OCI-LY1 (cell line): ENCODE measurements around the gene MYO1E.

ENCODE experiments used
- H2AFZ ChIP-seq: fragments of 200-600 bp; sonication (generic), shearing (Covaris generic); 2 replicates; pipeline ENCODE4 v1.6.0; 2014; ENCODE audit warnings: antibody characterized with exemption, mild to moderate bottlenecking, low read length
- H3F3A ChIP-seq: fragments of 200-600 bp; sonication (generic), shearing (Covaris generic); 2 replicates; pipeline ENCODE4 v1.6.0; 2014; ENCODE audit warnings: mild to moderate bottlenecking, antibody characterized with exemption, low read length, moderate library complexity; ENCODE audit not compliant: insufficient read depth
- H3K27ac ChIP-seq: fragments of 200-600 bp; sonication (generic); 2 replicates; pipeline ENCODE4 v1.5.1; 2014; ENCODE audit warnings: low read length, mixed run types, mild to moderate bottlenecking, low read depth; ENCODE audit not compliant: poor library complexity, severe bottlenecking
- H3K27me3 ChIP-seq: fragments of 200-600 bp; sonication (generic); 2 replicates; pipeline ENCODE4 v1.6.0; 2014; ENCODE audit warnings: antibody characterized with exemption, mild to moderate bottlenecking, low read length, moderate library complexity; ENCODE audit not compliant: insufficient read depth
- H3K36me3 ChIP-seq: fragments of 200-600 bp; sonication (generic); 2 replicates; pipeline ENCODE4 v1.6.1; 2014; ENCODE audit warnings: mild to moderate bottlenecking, antibody characterized with exemption, low read length, moderate library complexity, mixed read lengths; ENCODE audit not compliant: insufficient read depth
- H3K4me1 ChIP-seq: fragments of 200-600 bp; sonication (generic); 2 replicates; pipeline ENCODE4 v1.5.1; 2014; ENCODE audit warnings: mild to moderate bottlenecking, low read length, moderate library complexity; ENCODE audit not compliant: insufficient read depth, severe bottlenecking
- H3K4me2 ChIP-seq: fragments of 200-600 bp; sonication (generic), shearing (Covaris generic); 2 replicates; pipeline ENCODE4 v1.6.1; 2014; ENCODE audit warnings: low read length
- H3K4me3 ChIP-seq: fragments of 200-600 bp; sonication (generic); 2 replicates; pipeline ENCODE4 v1.5.1; 2014; ENCODE audit warnings: low read length, low read depth, mild to moderate bottlenecking, mixed read lengths; ENCODE audit not compliant: poor library complexity, severe bottlenecking
- H3K79me2 ChIP-seq: fragments of 200-600 bp; shearing (Covaris generic); 2 replicates; pipeline ENCODE4 v1.6.1; 2016; ENCODE audit warnings: mixed run types, low read length, mixed read lengths; ENCODE audit not compliant: insufficient read depth
- H3K9ac ChIP-seq: fragments of 200-600 bp; sonication (generic), shearing (Covaris generic); 2 replicates; pipeline ENCODE4 v1.6.1; 2014; ENCODE audit warnings: mild to moderate bottlenecking, low read length, mixed read lengths
- H3K9me2 ChIP-seq: fragments of 200-600 bp; sonication (generic), shearing (Covaris generic); 2 replicates; pipeline ENCODE4 v1.6.1; 2014; ENCODE audit warnings: low read depth, mild to moderate bottlenecking, low read length, mixed read lengths
- H3K9me3 ChIP-seq: fragments of 200-600 bp; shearing (Covaris generic); 2 replicates; pipeline ENCODE4 v1.6.1; 2014; ENCODE audit warnings: low read length, mixed read lengths
- H4K20me1 ChIP-seq: fragments of 200-600 bp; sonication (generic), shearing (Covaris generic); 2 replicates; pipeline ENCODE4 v1.6.0; 2016; ENCODE audit warnings: mild to moderate bottlenecking, low read length; ENCODE audit not compliant: insufficient read depth
- CTCF ChIP-seq: fragments of 200-600 bp; sonication (generic), shearing (Covaris generic); IDR thresholded peaks from 2 replicates; pipeline ENCODE4 v1.5.1; 2017; ENCODE audit warnings: mild to moderate bottlenecking, antibody characterized with exemption, low read length, moderate library complexity, mixed read lengths
- EZH2 ChIP-seq: fragments of 200-600 bp; sonication (generic), shearing (Covaris generic); IDR thresholded peaks from 2 replicates; pipeline ENCODE4 v1.8.0; 2017; ENCODE audit warnings: borderline replicate concordance, mixed run types, mild to moderate bottlenecking, antibody characterized with exemption, low read length, moderate library complexity, mixed read lengths

Gene MYO1E

DNA sequence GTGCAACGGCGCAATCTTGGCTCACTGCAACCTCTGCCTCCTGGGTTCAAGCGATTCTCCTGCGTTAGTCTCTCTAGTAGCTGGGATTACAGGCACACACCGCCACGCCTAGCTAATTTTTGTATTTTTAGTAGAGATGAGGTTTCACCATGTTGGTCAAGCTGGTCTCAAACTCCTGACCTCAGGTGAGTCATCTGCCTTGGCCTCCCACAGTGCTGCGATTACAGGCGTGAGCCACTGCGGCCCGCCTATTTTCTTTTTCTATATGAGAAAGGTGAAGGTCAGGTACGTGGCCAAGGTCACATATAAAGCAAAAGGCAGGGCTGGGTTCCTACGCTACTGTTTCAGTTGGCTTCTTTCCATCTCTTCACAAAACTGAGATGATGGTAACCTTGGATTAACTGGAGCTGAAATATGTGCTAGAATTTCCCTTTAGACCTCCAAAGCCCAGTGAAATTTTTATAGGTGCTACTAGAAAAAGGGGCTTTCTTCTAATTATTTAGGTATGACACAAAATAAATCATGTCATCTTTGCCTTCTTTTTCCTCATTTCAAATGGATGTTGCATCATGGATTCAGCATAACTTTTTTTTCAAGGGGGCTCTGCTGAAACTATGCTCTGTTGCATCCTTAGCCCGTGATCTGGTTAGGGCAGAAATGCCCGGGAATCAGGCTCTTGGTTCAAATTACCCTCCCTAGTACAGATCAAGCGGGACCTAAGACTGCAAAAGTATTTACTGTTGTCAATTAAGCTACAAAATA is 68.5 kb downstream of the MYO1E start:
- Histone ChIP-seq H3K4me1 (peaks cover 78% of the 10 kb centered on the region), H3K4me2 (peak overlapping the region; percentile 43), H3K9me3 (no peaks in the 10 kb centered on the region), H3K79me2 (peaks cover 14% of the 10 kb centered on the region; the same call in 1 of the 2 replicates), H3K27me3 (no peaks in the 10 kb centered on the region), H3F3A (no peaks in the 10 kb centered on the region), H2AFZ (no peak overlapping the region), H3K27ac (peak overlapping the region; percentile 56), H4K20me1 (no peaks in the 10 kb centered on the region), H3K9ac (peak overlapping the region; percentile 32), H3K4me3 (no peak overlapping the region), H3K9me2 (no peaks in the 10 kb centered on the region), H3K36me3 (peaks cover 11% of the 10 kb centered on the region)
- no peak for TF ChIP-seq CTCF
- TF ChIP-seq EZH2, result no peak

- Histone ChIP-seq H3K27ac (no peak overlapping the region), H3K4me2 (peak overlapping the region; percentile 21; the same call in 1 of the 2 replicates), H3K4me1 (peaks cover 82% of the 10 kb centered on the region), H3K27me3 (no peaks in the 10 kb centered on the region), H3K9me3 (no peaks in the 10 kb centered on the region), H4K20me1 (no peaks in the 10 kb centered on the region), H2AFZ (no peak overlapping the region), H3K9me2 (no peaks in the 10 kb centered on the region), H3K36me3 (peaks cover 11% of the 10 kb centered on the region), H3F3A (no peaks in the 10 kb centered on the region), H3K4me3 (no peak overlapping the region), H3K79me2 (peaks cover 14% of the 10 kb centered on the region; the same call in 1 of the 2 replicates), H3K9ac (no peak overlapping the region)
- TF ChIP-seq CTCF, result no peak
- TF ChIP-seq EZH2, result no peak
Observed at GRCh38 chr15:59303633-59304032, 69.0 kb downstream of the MYO1E start.

GRCh38 chr15:59303136-59303535 is 69.5 kb downstream of the MYO1E start:
- Histone ChIP-seq H3K4me1 (peaks cover 87% of the 10 kb centered on the region), H3F3A (no peaks in the 10 kb centered on the region), H3K9me3 (no peaks in the 10 kb centered on the region), H4K20me1 (no peaks in the 10 kb centered on the region), H3K9me2 (no peaks in the 10 kb centered on the region), H3K36me3 (peaks cover 11% of the 10 kb centered on the region), H3K4me3 (no peak overlapping the region), H3K27me3 (no peaks in the 10 kb centered on the region), H3K27ac (peak overlapping the region; percentile 25), H3K79me2 (peaks cover 14% of the 10 kb centered on the region; the same call in 1 of the 2 replicates), H2AFZ (no peak overlapping the region), H3K4me2 (no peak overlapping the region), H3K9ac (no peak overlapping the region)
- TF ChIP-seq EZH2, result no peak
- no peak for TF ChIP-seq CTCF
